OCI-LY1 (cell line): ENCODE measurements around the gene EIF3M.

Experiments used
- CTCF ChIP-seq: fragments of 200-600 bp; sonication (generic), shearing (Covaris generic); IDR thresholded peaks from 2 replicates; pipeline ENCODE4 v1.5.1; 2017; ENCODE audit warnings: mild to moderate bottlenecking, antibody characterized with exemption, low read length, moderate library complexity, mixed read lengths
- EZH2 ChIP-seq: fragments of 200-600 bp; sonication (generic), shearing (Covaris generic); IDR thresholded peaks from 2 replicates; pipeline ENCODE4 v1.8.0; 2017; ENCODE audit warnings: borderline replicate concordance, mixed run types, mild to moderate bottlenecking, antibody characterized with exemption, low read length, moderate library complexity, mixed read lengths

GRCh38 chr11:32610797-32611352, 27.2 kb downstream of the EIF3M start:
- TF ChIP-seq CTCF (no peak), EZH2 (no peak)
